Calu3 (cell line): ENCODE measurements around the gene PPP1R13B. TPM values are rescaled to one million over a fixed set of nuclear protein-coding genes. Genes with fewer than 3 reads are reported as not detected.

ENCODE experiments used
- BruUV-seq: library from RNA; stranded (reverse); fragments of 400-500 nt; replicated peaks from 2 replicates; lab custom pipeline; 2021; lab: Mats Ljungman, UMichigan
- CTCF ChIA-PET: fragments of 300-600 bp; sonication (Branson Sonifier 250); formaldehyde crosslinking; loops from one replicate; lab custom pipeline; 2022; ENCODE audit warnings: antibody characterized with exemption; lab: Charles Lee
- DNase-seq: peaks from one replicate; pipeline ENCODE4 v3.0.0; 2022
- H3K27ac Mint-ChIP-seq: one replicate; pipeline ENCODE4 v1.8.0; 2022; ENCODE audit warnings: mixed read lengths; ENCODE audit not compliant: unreplicated experiment
- H3K27me3 Mint-ChIP-seq: one replicate; pipeline ENCODE4 v1.8.0; 2022; ENCODE audit warnings: mixed read lengths; ENCODE audit not compliant: unreplicated experiment
- H3K36me3 Mint-ChIP-seq: one replicate; pipeline ENCODE4 v1.8.0; 2022; ENCODE audit warnings: mild to moderate bottlenecking, moderate library complexity, mixed read lengths; ENCODE audit not compliant: insufficient read depth, unreplicated experiment
- H3K4me1 Mint-ChIP-seq: one replicate; pipeline ENCODE4 v1.8.0; 2022; ENCODE audit warnings: mild to moderate bottlenecking, low read depth, mixed read lengths; ENCODE audit not compliant: unreplicated experiment
- H3K4me3 Mint-ChIP-seq: one replicate; pipeline ENCODE4 v1.8.0; 2022; ENCODE audit warnings: mild to moderate bottlenecking, low read depth, moderate library complexity, mixed read lengths; ENCODE audit not compliant: unreplicated experiment
- H3K9me3 Mint-ChIP-seq: one replicate; pipeline ENCODE4 v1.8.0; 2022; ENCODE audit warnings: low read depth, mixed read lengths; ENCODE audit not compliant: unreplicated experiment
- CTCF ChIP-seq: fragments of 200-600 bp; IDR thresholded peaks from one replicate; pipeline ENCODE4 v1.8.0; 2022; ENCODE audit warnings: antibody characterized with exemption; ENCODE audit not compliant: unreplicated experiment
- intact Hi-C: fragments of 100-400 bp; cut with micrococcal nuclease; formaldehyde crosslinking; loops from one replicate; pipeline ENCODE4 v1.10.0; 2022; ENCODE audit not compliant: unreplicated experiment
- total RNA-seq: library from RNA; stranded (reverse); gene quantifications from 2 replicates; pipeline ENCODE4 v1.2.3, GENCODE V29; 2022

PPP1R13B gene
- total RNA-seq, 1 experiment from 2014 or later = 27.7 TPM

GRCh38 chr14:103702095-103702494 lies 145.3 kb downstream of the PPP1R13B start:
- no peak for DNase-seq
- H3K27me3 Mint-ChIP-seq = no peaks in the 10 kb centered on the region
- intact Hi-C loops = no loop called here
- H3K36me3 Mint-ChIP-seq = peaks cover 61% of the 10 kb centered on the region
- H3K9me3 Mint-ChIP-seq = no peaks in the 10 kb centered on the region
- CTCF ChIA-PET = interaction anchor here (0.5 to 0.6 kb wide), 2 partner anchors 84 to 307 kb away, joined by 3 to 4 read pairs; no protein-coding TSS in a partner anchor
- no peak overlapping the region for H3K27ac Mint-ChIP-seq
- no peak overlapping the region for H3K4me3 Mint-ChIP-seq
- no peaks in the 10 kb centered on the region for H3K4me1 Mint-ChIP-seq
- no TSS peak for BruUV-seq
- TF ChIP-seq CTCF = no peak

GRCh38 chr14:103700753-103701490 lies 146.5 kb downstream of the PPP1R13B start:
- no peaks in the 10 kb centered on the region for H3K27me3 Mint-ChIP-seq
- H3K4me1 Mint-ChIP-seq = no peaks in the 10 kb centered on the region
- TF ChIP-seq CTCF = no peak
- peaks cover 66% of the 10 kb centered on the region for H3K36me3 Mint-ChIP-seq
- H3K4me3 Mint-ChIP-seq = no peak overlapping the region
- DNase-seq = no peak
- H3K27ac Mint-ChIP-seq = no peak overlapping the region
- CTCF ChIA-PET = interaction anchor here (0.9 kb wide), 1 partner anchor 13 kb away, joined by 4 read pairs; no protein-coding TSS in a partner anchor
- no TSS peak for BruUV-seq
- H3K9me3 Mint-ChIP-seq = no peaks in the 10 kb centered on the region
- intact Hi-C loops = no loop called here

- H3K4me1 Mint-ChIP-seq = no peaks in the 10 kb centered on the region
- H3K36me3 Mint-ChIP-seq = peaks cover 66% of the 10 kb centered on the region
- peak overlapping the region; percentile 37 for H3K27ac Mint-ChIP-seq
- DNase-seq = no peak
- intact Hi-C loops = no loop called here
- no peak for TF ChIP-seq CTCF
- no peak overlapping the region for H3K4me3 Mint-ChIP-seq
- H3K9me3 Mint-ChIP-seq = no peaks in the 10 kb centered on the region
- CTCF ChIA-PET = interaction anchor here (0.9 kb wide), 1 partner anchor 13 kb away, joined by 4 read pairs; no protein-coding TSS in a partner anchor
- H3K27me3 Mint-ChIP-seq = no peaks in the 10 kb centered on the region
- BruUV-seq = no TSS peak
These were observed 147.2 kb downstream of the PPP1R13B start for GRCh38 chr14:103699901-103700752.

- H3K36me3 Mint-ChIP-seq = peaks cover 61% of the 10 kb centered on the region
These were observed 148.1 kb downstream of the PPP1R13B start for GRCh38 chr14:103699261-103699661.

More at GRCh38 chr14:103699261-103699661, 148.1 kb downstream of the PPP1R13B start:
- Mint-ChIP-seq H3K4me3 (no peak overlapping the region), H3K27me3 (no peaks in the 10 kb centered on the region), H3K27ac (peak overlapping the region; percentile 37), H3K9me3 (no peaks in the 10 kb centered on the region), H3K4me1 (no peaks in the 10 kb centered on the region)
- CTCF ChIA-PET = no interaction called here
- intact Hi-C loops = no loop called here
- BruUV-seq = no TSS peak
- no peak for TF ChIP-seq CTCF
- no peak for DNase-seq
